HG03565 (cell line): ENCODE measurements around the gene IRAG1.

Experiments
- ATAC-seq: cut with Tn5 transposase; IDR thresholded peaks from one replicate; pipeline ENCODE4 v1.9.1; 2021; ENCODE audit warnings: mild to moderate bottlenecking, moderate library complexity; ENCODE audit not compliant: unreplicated experiment

Gene IRAG1

GRCh38 chr11:10669258-10670033, 24.1 kb downstream of the IRAG1 start:
- no peak for ATAC-seq

GRCh38 chr11:10667521-10667885, 26.1 kb downstream of the IRAG1 start:
- ATAC-seq: no peak

- no peak for ATAC-seq
These were observed 26.7 kb downstream of the IRAG1 start for GRCh38 chr11:10666556-10667520.

- ATAC-seq: no peak
These were observed 29.1 kb downstream of the IRAG1 start for GRCh38 chr11:10664496-10664895.

- ATAC-seq: no peak
These were observed 29.6 kb downstream of the IRAG1 start for GRCh38 chr11:10663990-10664389.

GRCh38 chr11:10663365-10663764, 30.2 kb downstream of the IRAG1 start:
- ATAC-seq: no peak

GRCh38 chr11:10660323-10660722, 33.2 kb downstream of the IRAG1 start:
- no peak for ATAC-seq

- no peak for ATAC-seq
These were observed 34.0 kb downstream of the IRAG1 start for GRCh38 chr11:10659339-10660216.

GRCh38 chr11:10658621-10659338, 34.8 kb downstream of the IRAG1 start:
- ATAC-seq: no peak

GRCh38 chr11:10657308-10658271, 36.0 kb downstream of the IRAG1 start:
- no peak for ATAC-seq

- ATAC-seq: no peak
These were observed 37.5 kb downstream of the IRAG1 start for GRCh38 chr11:10655943-10656576.

GRCh38 chr11:10655227-10655626, 38.3 kb downstream of the IRAG1 start:
- no peak for ATAC-seq

GRCh38 chr11:10654811-10655150, 38.8 kb downstream of the IRAG1 start:
- no peak for ATAC-seq

GRCh38 chr11:10653946-10654810, 39.4 kb downstream of the IRAG1 start:
- ATAC-seq: peak; percentile 61

- ATAC-seq: no peak
These were observed 40.3 kb downstream of the IRAG1 start for GRCh38 chr11:10653261-10653660.

- no peak for ATAC-seq
These were observed 41.7 kb downstream of the IRAG1 start for GRCh38 chr11:10651656-10652361.

GRCh38 chr11:10650630-10651029, 42.9 kb downstream of the IRAG1 start:
- no peak for ATAC-seq
